GM12878 (cell line): ENCODE data around the gene THY1. TPM values are rescaled to one million over a fixed set of nuclear protein-coding genes. Genes with fewer than 3 reads are reported as not detected.

Experiments used
- ATAC-seq: fragments of 200-7000 bp; cut with Tn5 transposase; 3 replicates; pipeline ENCODE4 v1.9.1; 2020; ENCODE audit warnings: mild to moderate bottlenecking, moderate library complexity
- BruUV-seq: library from RNA; stranded (reverse); fragments of 400-500 nt; replicated peaks from 2 replicates; lab custom pipeline; 2021; lab: Mats Ljungman, UMichigan
- CTCF ChIA-PET: fragments of 300-600 bp; sonication (Branson Sonifier 250); formaldehyde crosslinking; extraction: SDS; loops from one replicate; lab custom pipeline; 2021; ENCODE audit warnings: inconsistent platforms; lab: Yijun Ruan, JAX
- POLR2A ChIA-PET: fragments of 350-600 bp; formaldehyde crosslinking; extraction: SDS; loops from one replicate; lab custom pipeline; 2021; ENCODE audit warnings: inconsistent platforms; lab: Charles Lee
- RAD21 ChIA-PET: fragments of 300-600 bp; sonication (Branson Sonifier 250); formaldehyde crosslinking; loops from one replicate; lab custom pipeline; 2023; ENCODE audit warnings: antibody characterized with exemption; ENCODE audit not compliant: unreplicated experiment; lab: Charles Lee
- SMC1A ChIA-PET: fragments of 300-600 bp; sonication (Branson Sonifier 250); formaldehyde crosslinking; loops from one replicate; lab custom pipeline; 2023; ENCODE audit not compliant: unreplicated experiment, uncharacterized antibody; lab: Charles Lee
- DNase-seq: peaks from one replicate; pipeline ENCODE4 v3.0.0-alpha.2; 2011; ENCODE audit warnings: low read depth, low spot score
- FAIRE-seq: peaks from 3 replicates; lab custom pipeline; 2011; peaks lifted over from hg19 to GRCh38; lab: Jason Lieb, UNC
- H2AFZ ChIP-seq: 2 replicates; pipeline ENCODE4 v1.6.0; 2011; ENCODE audit warnings: low read depth, low read length, control low read depth; ENCODE audit not compliant: control insufficient read depth
- H3K27ac ChIP-seq: 2 replicates; pipeline ENCODE4 v1.5.1; 2011; ENCODE audit warnings: control low read depth; ENCODE audit not compliant: control insufficient read depth, insufficient read depth
- H3K27me3 ChIP-seq, 2 experiments: replicated peaks in 1 of 2; 2 replicates each; pipeline versions ENCODE4 v1.6.0 to v1.6.1; 2011; ENCODE audit warnings: low read length in 1 of 2; ENCODE audit not compliant: control insufficient read depth in 2 of 2, insufficient read depth in 2 of 2
- H3K36me3 ChIP-seq, 2 experiments: 2 replicates each; pipeline ENCODE4 v1.5.1; 2011; ENCODE audit warnings: low read length in 1 of 2; ENCODE audit not compliant: control insufficient read depth in 2 of 2, insufficient read depth in 2 of 2
- H3K4me1 ChIP-seq: 2 replicates; pipeline ENCODE4 v1.6.1; 2011; ENCODE audit warnings: mild to moderate bottlenecking, low read length, moderate library complexity, mixed read lengths; ENCODE audit not compliant: control insufficient read depth, insufficient read depth
- H3K4me2 ChIP-seq: 2 replicates; pipeline ENCODE4 v1.6.0; 2011; ENCODE audit warnings: control low read depth; ENCODE audit not compliant: control insufficient read depth, insufficient read depth
- H3K4me3 ChIP-seq: fragments of 200-600 bp; sonication (generic); 2 replicates; pipeline ENCODE4 v1.5.1; 2016
- H3K79me2 ChIP-seq: 2 replicates; pipeline ENCODE4 v1.6.0; 2011; ENCODE audit warnings: low read length; ENCODE audit not compliant: control insufficient read depth, insufficient read depth
- H3K9ac ChIP-seq: 2 replicates; pipeline ENCODE4 v1.8.0; 2011; ENCODE audit warnings: low read length, control low read depth, mixed read lengths; ENCODE audit not compliant: control insufficient read depth, insufficient read depth
- H3K9me3 ChIP-seq: replicated peaks from 3 replicates; pipeline ENCODE4 v1.5.1; 2011; ENCODE audit warnings: mild to moderate bottlenecking, low read length; ENCODE audit not compliant: control insufficient read depth, insufficient read depth
- H4K20me1 ChIP-seq: 2 replicates; pipeline ENCODE4 v1.6.0; 2011; ENCODE audit not compliant: control insufficient read depth, insufficient read depth
- CBX3 ChIP-seq: fragments of 200-600 bp; sonication (generic); IDR thresholded peaks from 2 replicates; pipeline ENCODE4 v1.6.1; 2016; ENCODE audit warnings: low read depth, borderline replicate concordance
- EED ChIP-seq: sonication (generic); IDR thresholded peaks from 2 replicates; pipeline ENCODE4 v1.6.1; 2016; ENCODE audit warnings: antibody characterized with exemption, low read depth
- ESRRA ChIP-seq: IDR thresholded peaks from 2 replicates; pipeline ENCODE4 v1.6.1; 2012; ENCODE audit warnings: mild to moderate bottlenecking, low read length, improper control_type of control experiment
- HCFC1 ChIP-seq: fragments of 150-350 bp; IDR thresholded peaks from 2 replicates; pipeline ENCODE4 v1.6.1; 2014; ENCODE audit warnings: low read length
- HSF1 ChIP-seq: fragments of 150-350 bp; IDR thresholded peaks from 2 replicates; pipeline ENCODE4 v1.6.1; 2014; ENCODE audit warnings: mild to moderate bottlenecking, low read depth, low read length
- KAT2A ChIP-seq: conservative IDR thresholded peaks from 2 replicates; pipeline ENCODE4 v1.6.1; 2011; ENCODE audit warnings: low read depth, low read length; ENCODE audit not compliant: control insufficient read depth
- MTA2 ChIP-seq: fragments of 450-650 bp; IDR thresholded peaks from 2 replicates; pipeline ENCODE4 v1.6.1; 2016; ENCODE audit warnings: low read depth, mild to moderate bottlenecking, moderate library complexity
- MYB ChIP-seq: fragments of 150-350 bp; IDR thresholded peaks from 2 replicates; pipeline ENCODE4 v1.6.1; 2014; ENCODE audit warnings: mild to moderate bottlenecking, low read depth, low read length, borderline replicate concordance
- NBN ChIP-seq: fragments of 450-650 bp; IDR thresholded peaks from 2 replicates; pipeline ENCODE4 v1.6.1; 2016
- NRF1 ChIP-seq: conservative IDR thresholded peaks from 2 replicates; pipeline ENCODE4 v1.6.1; 2011; ENCODE audit warnings: mild to moderate bottlenecking, low read depth, low read length, improper control_type of control experiment
- PAX8 ChIP-seq: fragments of 450-650 bp; IDR thresholded peaks from 2 replicates; pipeline ENCODE4 v1.6.1; 2017; ENCODE audit warnings: mild to moderate bottlenecking, moderate library complexity
- SIN3A ChIP-seq: IDR thresholded peaks from 2 replicates; pipeline ENCODE4 v1.6.1; 2012; ENCODE audit warnings: low read depth, low read length, improper control_type of control experiment
- STAT3 ChIP-seq: IDR thresholded peaks from 2 replicates; pipeline ENCODE4 v1.6.1; 2011; ENCODE audit warnings: low read depth, low read length, improper control_type of control experiment
- YBX1 ChIP-seq: fragments of 450-650 bp; IDR thresholded peaks from 2 replicates; pipeline ENCODE4 v1.6.1; 2016; ENCODE audit warnings: antibody characterized with exemption
- ZBTB11 ChIP-seq: fragments of 450-650 bp; formaldehyde crosslinking; IDR thresholded peaks from 2 replicates; pipeline ENCODE4 v1.5.0; 2022; ENCODE audit warnings: mild to moderate bottlenecking, missing genetic modification characterization
- WGBS: methylation state at CpG from one replicate; pipeline ENCODE4 v1.1.6; 2016; ENCODE audit warnings: low lambda C conversion rate; ENCODE audit not compliant: insufficient replicate concordance, insufficient coverage; ENCODE audit errors: missing lambda C conversion rate; 5-methylcytosine and 5-hydroxymethylcytosine counted together
- in situ Hi-C: fragments of 300-500 bp; cut with MboI; formaldehyde crosslinking; loops from 9 replicates; pipeline ENCODE4 v1.14.3; 2018; ENCODE audit warnings: mixed read lengths
- intact Hi-C: fragments of 100-400 bp; cut with micrococcal nuclease; formaldehyde crosslinking; loops from one replicate; pipeline ENCODE4 v1.14.2; 2022; ENCODE audit not compliant: unreplicated experiment
- polyA plus RNA-seq, 11 experiments: library from polyadenylated mRNA; depleted of rRNA in 4 of 11; unstranded in 6 of 11; stranded (reverse) in 5 of 11; fragments of >200 nt; fragmentation: Nextera tagmentation in 4 of 11; fragmentation: Illumina TruSeq in 1 of 11; extraction: Ambion mirVana in 4 of 11; extraction: Trizol in 1 of 11; gene quantifications; 1 replicate in 1 of 11; 2 replicates in 10 of 11; pipeline versions ENCODE4 v1.2.1 to v1.2.3, GENCODE V29; 2011 to 2016; ENCODE audit warnings: inconsistent platforms in 2 of 11, missing spikeins in 2 of 11, low read depth in 1 of 11
- total RNA-seq, 4 experiments: library from RNA; depleted of rRNA in 3 of 4; stranded (reverse); fragments of >200 nt in 3 of 4; fragmentation: Illumina TruSeq in 1 of 4; extraction: Trizol in 1 of 4; gene quantifications; 2 replicates each; pipeline versions ENCODE4 v1.2.1 to v1.2.3, GENCODE V29; 2013 to 2021

Gene THY1
- total and polyA plus RNA-seq, 10 of the 15 experiments (the other 5 are each of a cell fraction or from before 2014, with no cell fraction given) = 0.86 to 20.1 (median 3.2) TPM

GRCh38 chr11:119436711-119437110 lies 13.7 kb upstream of the THY1 start:
- ATAC-seq (no peak), DNase-seq (no peak)
- intact Hi-C loops (no loop called here), in situ Hi-C loops (no loop called here)
- ChIA-PET POLR2A (no interaction called here), RAD21 (no interaction called here)
- Histone ChIP-seq H3K9ac (no peak overlapping the region), H3K9me3 (no peaks in the 10 kb centered on the region; the same call in 2 of the 3 replicates), H3K79me2 (no peaks in the 10 kb centered on the region), H3K4me1 (peaks cover 4% of the 10 kb centered on the region), H2AFZ (no peak overlapping the region), H3K4me2 (no peak overlapping the region), H3K36me3 (no peaks in the 10 kb centered on the region), H3K27me3 (peaks cover 0 to 6% of the 10 kb centered on the region in 2 experiments; a peak in 2 of 4 replicates), H3K27ac (no peak overlapping the region), H3K4me3 (no peak overlapping the region), H4K20me1 (no peaks in the 10 kb centered on the region)
- 25% methylated on average over 2 of the region's 2 CpGs for WGBS
- BruUV-seq = no TSS peak
- TF ChIP-seq YBX1 (no peak), NRF1 (no peak), HSF1 (no peak), KAT2A (no peak), STAT3 (no peak), HCFC1 (no peak)
- TF ChIP-seq, all 136 proteins: peak for 0
- CTCF ChIA-PET = no interaction called here
- SMC1A ChIA-PET = interaction anchor here (1.0 kb wide), 1 partner anchor 28 kb away, joined by 3 read pairs; no protein-coding TSS in a partner anchor
- FAIRE-seq = no peak

- Histone ChIP-seq H3K4me2 (no peak overlapping the region), H3K27me3 (peaks cover 0 to 6% of the 10 kb centered on the region in 2 experiments; a peak in 2 of 4 replicates), H3K79me2 (no peaks in the 10 kb centered on the region), H4K20me1 (no peaks in the 10 kb centered on the region), H3K9ac (no peak overlapping the region), H3K27ac (no peak overlapping the region), H3K9me3 (no peaks in the 10 kb centered on the region; the same call in 2 of the 3 replicates), H2AFZ (no peak overlapping the region), H3K4me1 (peaks cover under 1% of the 10 kb centered on the region), H3K36me3 (no peaks in the 10 kb centered on the region), H3K4me3 (no peak overlapping the region)
- ATAC-seq = no peak
- POLR2A ChIA-PET = no interaction called here
- DNase-seq = no peak
- FAIRE-seq = no peak
- 44% methylated on average over 7 of the region's 7 CpGs for WGBS
- RAD21 ChIA-PET = no interaction called here
- intact Hi-C loops = no loop called here
- CTCF ChIA-PET = no interaction called here
- SMC1A ChIA-PET = interaction anchor here (1.0 kb wide), 1 partner anchor 28 kb away, joined by 3 read pairs; no protein-coding TSS in a partner anchor
- BruUV-seq = no TSS peak
- in situ Hi-C loops = no loop called here
- TF ChIP-seq KAT2A = no peak
- no peak for TF ChIP-seq SIN3A
- no peak for TF ChIP-seq EED
- no peak for TF ChIP-seq CBX3
- TF ChIP-seq ESRRA = no peak
- no peak for TF ChIP-seq MYB
- no peak for TF ChIP-seq MTA2
- no peak for TF ChIP-seq ZBTB11 (CRISPR knock-in tag)
- no peak for TF ChIP-seq PAX8
- TF ChIP-seq NBN = no peak
Measured at GRCh38 chr11:119436093-119436492, 13.1 kb upstream of the THY1 start.
